Measurements from ENCODE around the gene DHX15.

The DHX15 gene

DNA sequence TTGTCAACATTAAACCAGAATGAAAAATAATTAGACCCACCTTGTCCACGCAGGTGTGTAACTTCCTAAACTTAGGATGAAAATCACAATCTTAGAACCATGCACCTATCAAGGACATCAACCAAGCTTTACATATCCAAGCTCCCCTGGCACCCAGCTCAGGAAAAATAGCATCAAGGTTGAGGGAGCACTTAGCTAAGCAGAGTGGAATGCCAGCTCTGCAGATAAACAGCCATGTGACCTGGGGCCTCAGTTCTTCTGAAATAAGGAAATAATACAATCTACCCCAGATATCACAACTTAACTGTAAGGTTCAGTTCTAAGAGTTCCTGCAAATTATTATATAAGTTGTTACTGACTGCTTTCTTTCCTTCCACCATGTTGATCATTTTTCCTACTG, 64.7 kb downstream of the DHX15 start:
- Histone ChIP-seq H3K9me2 (ENCODE audit: low read depth, low read length) (no peaks in the 10 kb centered on the region), H3F3A (ENCODE audit: insufficient read depth, low read length) (no peaks in the 10 kb centered on the region), H3K4me3 (ENCODE audit: low read depth, low read length, poor library complexity, severe bottlenecking) (no peak overlapping the region), H3K4me2 (ENCODE audit: low read length) (no peak overlapping the region), H3K36me3 (ENCODE audit: insufficient read depth, low read length) (peaks cover 26% of the 10 kb centered on the region), H3K27me3 (ENCODE audit: insufficient read depth, low read length) (no peaks in the 10 kb centered on the region), H4K20me1 (ENCODE audit: insufficient read depth, low read length) (no peaks in the 10 kb centered on the region), H3K9me3 (ENCODE audit: low read length) (no peaks in the 10 kb centered on the region), H2AFZ (ENCODE audit: low read length) (no peak overlapping the region), H3K79me2 (ENCODE audit: insufficient read depth, low read length) (no peaks in the 10 kb centered on the region), H3K4me1 (ENCODE audit: insufficient read depth, low read length, severe bottlenecking) (no peaks in the 10 kb centered on the region), H3K9ac (ENCODE audit: low read length) (no peak overlapping the region), H3K27ac (ENCODE audit: low read depth, low read length, poor library complexity, severe bottlenecking) (no peak overlapping the region)
- TF ChIP-seq, protein P1, sequence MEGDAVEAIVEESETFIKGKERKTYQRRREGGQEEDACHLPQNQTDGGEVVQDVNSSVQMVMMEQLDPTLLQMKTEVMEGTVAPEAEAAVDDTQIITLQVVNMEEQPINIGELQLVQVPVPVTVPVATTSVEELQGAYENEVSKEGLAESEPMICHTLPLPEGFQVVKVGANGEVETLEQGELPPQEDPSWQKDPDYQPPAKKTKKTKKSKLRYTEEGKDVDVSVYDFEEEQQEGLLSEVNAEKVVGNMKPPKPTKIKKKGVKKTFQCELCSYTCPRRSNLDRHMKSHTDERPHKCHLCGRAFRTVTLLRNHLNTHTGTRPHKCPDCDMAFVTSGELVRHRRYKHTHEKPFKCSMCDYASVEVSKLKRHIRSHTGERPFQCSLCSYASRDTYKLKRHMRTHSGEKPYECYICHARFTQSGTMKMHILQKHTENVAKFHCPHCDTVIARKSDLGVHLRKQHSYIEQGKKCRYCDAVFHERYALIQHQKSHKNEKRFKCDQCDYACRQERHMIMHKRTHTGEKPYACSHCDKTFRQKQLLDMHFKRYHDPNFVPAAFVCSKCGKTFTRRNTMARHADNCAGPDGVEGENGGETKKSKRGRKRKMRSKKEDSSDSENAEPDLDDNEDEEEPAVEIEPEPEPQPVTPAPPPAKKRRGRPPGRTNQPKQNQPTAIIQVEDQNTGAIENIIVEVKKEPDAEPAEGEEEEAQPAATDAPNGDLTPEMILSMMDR (IDR thresholded peaks at IDR 0.05; ENCODE audit: low read length): no peak
- no peak for TF ChIP-seq EZH2 (IDR thresholded peaks at IDR 0.05; ENCODE audit: borderline replicate concordance, low read length)

DNA sequence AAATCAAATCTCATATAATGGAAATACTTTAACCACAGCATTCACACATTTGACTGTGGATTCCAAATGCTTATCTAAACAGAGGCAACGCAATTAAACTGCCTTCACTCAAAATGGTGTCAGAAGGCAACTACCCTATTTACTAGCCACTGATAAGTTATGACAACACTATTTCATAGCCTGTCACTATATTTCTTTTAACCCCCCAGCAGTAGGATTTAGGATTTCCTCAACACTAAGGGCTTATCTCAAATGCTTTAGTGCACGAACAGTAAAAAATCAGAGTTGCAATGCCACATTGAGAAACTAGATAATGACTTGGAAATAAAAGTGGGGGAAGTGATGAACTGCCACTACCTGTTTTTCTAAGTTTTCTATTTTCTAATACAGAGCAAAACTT, 66.7 kb downstream of the DHX15 start:
- no peaks in the 10 kb centered on the region for H3K9me2 ChIP-seq (ENCODE audit: low read depth, low read length)
- H3K4me3 ChIP-seq (ENCODE audit: low read depth, low read length, poor library complexity, severe bottlenecking): no peak overlapping the region
- no peaks in the 10 kb centered on the region for H3K4me1 ChIP-seq (ENCODE audit: insufficient read depth, low read length, severe bottlenecking)
- H4K20me1 ChIP-seq (ENCODE audit: insufficient read depth, low read length): no peaks in the 10 kb centered on the region
- H3K27ac ChIP-seq (ENCODE audit: low read depth, low read length, poor library complexity, severe bottlenecking): no peak overlapping the region
- H3K27me3 ChIP-seq (ENCODE audit: insufficient read depth, low read length): no peaks in the 10 kb centered on the region
- peaks cover 13% of the 10 kb centered on the region; the same call in 1 of the 2 replicates for H3K36me3 ChIP-seq (ENCODE audit: insufficient read depth, low read length)
- H3K4me2 ChIP-seq (ENCODE audit: low read length): no peak overlapping the region
- no peak overlapping the region for H3K9ac ChIP-seq (ENCODE audit: low read length)
- H3K79me2 ChIP-seq (ENCODE audit: insufficient read depth, low read length): no peaks in the 10 kb centered on the region
- TF ChIP-seq EZH2 (IDR thresholded peaks at IDR 0.05; ENCODE audit: borderline replicate concordance, low read length): no peak
- TF ChIP-seq, protein P1 (IDR thresholded peaks at IDR 0.05; ENCODE audit: low read length): no peak
- H3K9me3 ChIP-seq (ENCODE audit: low read length): no peaks in the 10 kb centered on the region
- no peak overlapping the region for H2AFZ ChIP-seq (ENCODE audit: low read length)
- H3F3A ChIP-seq (ENCODE audit: insufficient read depth, low read length): no peaks in the 10 kb centered on the region

DNA sequence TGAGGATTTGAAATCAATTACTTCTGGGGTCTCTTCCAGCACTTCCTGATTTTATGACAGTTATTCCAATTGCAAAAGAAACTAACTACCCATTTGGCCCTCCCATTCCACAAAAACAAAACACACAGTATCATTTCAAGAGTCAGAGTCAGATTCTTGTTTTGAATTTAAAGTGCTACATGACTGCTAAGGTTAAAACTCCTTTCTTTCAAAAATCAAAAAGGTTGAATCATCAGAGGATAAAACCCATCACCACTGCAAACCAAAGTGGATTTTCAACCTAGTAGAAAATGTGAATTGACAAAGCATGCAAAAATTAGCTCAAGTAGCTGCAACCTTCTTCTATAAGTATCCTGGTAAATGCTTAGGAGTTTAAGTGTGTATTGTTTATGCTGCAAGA, 67.4 kb downstream of the DHX15 start:
- TF ChIP-seq EZH2 (IDR thresholded peaks at IDR 0.05; ENCODE audit: borderline replicate concordance, low read length): no peak
- TF ChIP-seq, protein P1 (IDR thresholded peaks at IDR 0.05; ENCODE audit: low read length): no peak
- Histone ChIP-seq H3F3A (ENCODE audit: insufficient read depth, low read length) (no peaks in the 10 kb centered on the region), H3K4me2 (ENCODE audit: low read length) (no peak overlapping the region), H3K9me3 (ENCODE audit: low read length) (no peaks in the 10 kb centered on the region), H3K9me2 (ENCODE audit: low read depth, low read length) (no peaks in the 10 kb centered on the region), H2AFZ (ENCODE audit: low read length) (no peak overlapping the region), H3K79me2 (ENCODE audit: insufficient read depth, low read length) (no peaks in the 10 kb centered on the region), H3K36me3 (ENCODE audit: insufficient read depth, low read length) (peaks cover 13% of the 10 kb centered on the region; the same call in 1 of the 2 replicates), H4K20me1 (ENCODE audit: insufficient read depth, low read length) (no peaks in the 10 kb centered on the region), H3K4me1 (ENCODE audit: insufficient read depth, low read length, severe bottlenecking) (no peaks in the 10 kb centered on the region), H3K27me3 (ENCODE audit: insufficient read depth, low read length) (no peaks in the 10 kb centered on the region), H3K9ac (ENCODE audit: low read length) (no peak overlapping the region), H3K4me3 (ENCODE audit: low read depth, low read length, poor library complexity, severe bottlenecking) (no peak overlapping the region), H3K27ac (ENCODE audit: low read depth, low read length, poor library complexity, severe bottlenecking) (no peak overlapping the region)

Data from OCI-LY1 (cell line).